Measurements from ENCODE around the gene PELI2. TPM values are rescaled to one million over a fixed set of nuclear protein-coding genes. Genes with fewer than 3 reads are reported as not detected.
"Not testable (repeated sequence)": the region's sequence is repeated elsewhere in the genome, so short reads cannot be mapped to it uniquely, and the experiment has no call there.

PELI2 gene
- polyA plus RNA-seq, 4 donors, result 12.0 to 31.0 (median 29.3) TPM

DNA sequence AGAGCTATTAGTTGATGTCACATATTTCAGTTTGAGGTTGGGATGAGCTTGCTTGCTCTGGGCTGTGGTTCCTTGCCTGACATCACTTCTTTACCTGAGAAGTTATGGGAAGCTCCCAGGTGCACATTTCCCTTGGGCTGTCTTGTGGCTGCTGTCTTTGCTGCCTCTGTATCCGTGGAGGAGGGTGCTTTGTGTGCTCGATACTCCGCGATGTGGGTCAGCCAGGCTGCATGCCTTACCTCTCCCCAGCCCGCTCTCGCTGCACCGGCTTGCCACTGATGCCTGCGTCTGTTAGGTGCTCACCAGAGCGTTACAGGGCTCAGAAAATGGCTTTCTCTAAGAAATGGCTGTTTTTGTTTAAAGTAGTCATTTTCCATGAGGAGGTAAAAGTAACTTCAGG, 19.6 kb downstream of the PELI2 start:
- DNase-seq (ENCODE audit: low read depth in 4 of 4, low spot score in 3 of 4), result no peak

DNA sequence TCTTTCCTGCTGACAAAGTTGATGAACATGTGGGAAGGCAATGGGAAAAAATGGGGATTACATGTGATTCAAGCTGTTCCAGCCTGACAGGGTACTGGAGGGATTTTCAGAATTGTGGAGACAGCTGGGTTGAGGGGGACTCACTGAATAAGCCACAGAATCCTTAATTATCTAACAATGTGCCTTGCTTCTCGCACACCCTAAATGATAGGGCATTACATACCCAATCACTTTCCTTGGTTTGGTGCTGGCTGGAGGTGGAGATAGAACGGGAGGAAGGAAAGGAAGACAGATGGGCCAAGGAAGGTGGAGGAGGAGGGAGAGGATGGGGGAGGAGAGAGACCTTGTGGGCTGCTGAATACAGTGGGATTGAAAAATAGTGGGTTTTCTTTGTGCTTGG, 20.7 kb downstream of the PELI2 start:
- no peak for DNase-seq (ENCODE audit: low read depth in 4 of 4, low spot score in 3 of 4)

DNA sequence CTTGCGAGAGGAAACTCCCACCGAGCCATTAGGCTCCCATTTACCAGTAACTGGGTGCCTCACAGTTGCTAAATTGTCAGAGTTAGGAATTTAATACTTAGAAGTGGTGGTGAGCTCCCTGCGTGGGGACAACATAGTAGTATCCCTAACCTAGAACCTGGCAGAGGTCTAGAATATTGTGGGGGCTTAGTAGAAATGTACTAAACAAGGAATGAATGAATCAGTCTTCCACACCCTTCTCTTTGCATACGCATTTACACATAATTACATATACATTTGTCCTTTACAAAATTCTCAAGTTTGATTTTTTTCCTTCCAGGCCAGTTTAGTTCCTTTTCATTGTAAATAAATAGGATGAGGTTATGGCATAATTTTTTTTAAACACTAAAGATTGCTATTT, 24.1 kb downstream of the PELI2 start:
- DNase-seq (ENCODE audit: low read depth in 4 of 4, low spot score in 3 of 4), result no peak

DNA sequence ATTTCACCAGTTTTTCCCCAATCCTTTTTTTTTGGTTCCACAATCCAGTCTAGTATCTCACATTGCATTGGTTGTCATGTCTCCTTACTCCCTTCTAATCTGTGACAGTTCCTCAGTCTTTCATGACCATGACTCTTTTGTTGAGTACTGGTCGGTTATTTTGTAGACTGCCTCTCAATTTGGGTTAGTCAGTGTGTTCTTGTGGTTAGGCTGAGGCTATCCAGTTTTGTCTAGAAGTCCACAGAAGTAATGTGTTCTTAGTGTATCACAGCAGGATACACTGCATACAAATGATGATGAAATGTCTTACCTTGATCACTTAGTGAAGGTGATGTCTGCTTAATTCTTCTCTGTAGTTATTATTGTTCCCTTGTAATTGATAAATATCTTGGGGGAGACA, 24.8 kb downstream of the PELI2 start:
- no peak for DNase-seq (ENCODE audit: low read depth in 4 of 4, low spot score in 3 of 4)

DNA sequence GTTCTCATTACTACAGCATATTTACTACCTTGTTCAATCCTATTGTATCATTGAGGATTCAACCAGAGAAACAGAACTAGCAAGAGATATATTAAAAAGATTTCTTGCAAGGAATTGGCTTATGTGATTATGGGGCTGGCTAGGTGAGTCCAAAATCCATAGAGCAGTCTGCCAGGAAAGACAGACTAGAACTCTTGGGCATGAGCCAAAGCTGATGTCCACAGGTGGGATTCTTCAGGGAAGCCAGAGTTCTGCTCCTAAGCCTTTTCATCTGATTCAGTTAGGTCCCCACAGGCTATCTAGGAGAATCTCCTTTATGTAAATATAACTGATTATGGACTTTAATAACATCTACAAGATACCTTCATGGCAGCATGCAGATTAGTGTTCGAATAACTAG, 26.0 kb downstream of the PELI2 start:
- no peak for DNase-seq (ENCODE audit: low read depth in 4 of 4, low spot score in 3 of 4)

DNA sequence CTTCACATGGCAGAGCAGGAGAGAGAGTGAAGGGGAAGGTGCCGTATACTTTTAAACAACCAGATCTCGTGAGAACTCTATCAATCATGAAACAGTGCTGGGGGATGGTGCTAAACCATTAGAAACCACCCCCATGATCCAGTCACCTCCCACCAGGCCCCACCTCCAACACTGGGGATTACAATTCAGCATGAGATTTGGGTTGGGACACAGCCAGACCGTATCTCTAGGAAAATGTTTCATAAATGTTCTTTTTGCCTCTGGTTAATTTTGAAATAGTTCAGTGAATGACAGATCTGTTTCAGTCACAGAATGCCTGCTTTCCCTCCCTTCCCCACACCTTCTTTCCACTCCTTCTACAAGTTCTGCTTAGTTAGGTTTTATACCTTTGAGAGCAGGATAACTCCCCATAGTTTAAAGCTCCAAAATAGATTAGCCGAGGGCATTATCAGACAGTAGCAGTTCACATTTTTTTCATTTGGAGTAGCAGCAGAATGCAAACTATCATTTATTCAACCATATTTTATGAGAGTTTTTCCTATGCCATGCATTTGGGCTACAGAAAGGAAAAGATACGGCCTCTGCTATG, 27.1 kb downstream of the PELI2 start:
- DNase-seq (ENCODE audit: low read depth in 4 of 4, low spot score in 3 of 4), result no peak

DNA sequence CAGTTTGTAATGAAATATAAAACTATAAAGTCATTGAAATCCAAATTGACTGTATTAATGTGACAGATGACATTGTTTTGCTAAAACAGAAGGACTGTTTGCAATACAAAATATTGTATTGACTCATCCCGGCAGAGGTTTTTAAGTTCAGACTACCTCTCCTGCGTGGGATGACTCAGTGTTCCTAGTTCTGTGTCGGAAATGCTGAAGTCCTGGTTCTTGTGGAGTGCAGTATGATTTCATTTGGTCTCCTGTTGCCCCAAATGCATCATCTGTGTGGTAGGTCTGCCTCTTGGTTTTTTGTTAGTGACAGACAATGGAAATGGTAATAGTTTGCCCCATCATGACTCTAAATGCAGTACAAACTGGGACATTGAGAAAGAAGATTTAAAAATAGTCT, 27.8 kb downstream of the PELI2 start:
- DNase-seq (ENCODE audit: low read depth in 4 of 4, low spot score in 3 of 4), result no peak

DNA sequence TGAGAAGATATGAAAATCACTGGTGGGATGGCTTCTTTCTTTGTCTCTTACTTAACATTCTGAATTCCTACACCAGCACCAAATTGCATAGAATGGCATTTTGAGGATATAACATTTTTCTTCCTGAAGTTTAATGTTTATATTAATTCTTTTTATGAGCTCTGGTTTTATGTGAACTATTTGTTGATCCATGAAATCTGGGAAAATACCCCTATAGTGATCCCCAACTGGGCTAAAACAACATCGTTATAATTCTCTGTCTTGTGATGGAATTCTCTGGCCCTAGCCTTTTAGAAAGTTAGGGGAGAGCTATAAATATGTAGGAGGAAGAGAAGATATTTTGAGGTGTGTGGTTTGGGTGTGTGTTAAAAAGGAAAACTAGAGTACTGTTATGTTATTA, 29.2 kb downstream of the PELI2 start:
- DNase-seq (ENCODE audit: low read depth in 4 of 4, low spot score in 3 of 4), result no peak

DNA sequence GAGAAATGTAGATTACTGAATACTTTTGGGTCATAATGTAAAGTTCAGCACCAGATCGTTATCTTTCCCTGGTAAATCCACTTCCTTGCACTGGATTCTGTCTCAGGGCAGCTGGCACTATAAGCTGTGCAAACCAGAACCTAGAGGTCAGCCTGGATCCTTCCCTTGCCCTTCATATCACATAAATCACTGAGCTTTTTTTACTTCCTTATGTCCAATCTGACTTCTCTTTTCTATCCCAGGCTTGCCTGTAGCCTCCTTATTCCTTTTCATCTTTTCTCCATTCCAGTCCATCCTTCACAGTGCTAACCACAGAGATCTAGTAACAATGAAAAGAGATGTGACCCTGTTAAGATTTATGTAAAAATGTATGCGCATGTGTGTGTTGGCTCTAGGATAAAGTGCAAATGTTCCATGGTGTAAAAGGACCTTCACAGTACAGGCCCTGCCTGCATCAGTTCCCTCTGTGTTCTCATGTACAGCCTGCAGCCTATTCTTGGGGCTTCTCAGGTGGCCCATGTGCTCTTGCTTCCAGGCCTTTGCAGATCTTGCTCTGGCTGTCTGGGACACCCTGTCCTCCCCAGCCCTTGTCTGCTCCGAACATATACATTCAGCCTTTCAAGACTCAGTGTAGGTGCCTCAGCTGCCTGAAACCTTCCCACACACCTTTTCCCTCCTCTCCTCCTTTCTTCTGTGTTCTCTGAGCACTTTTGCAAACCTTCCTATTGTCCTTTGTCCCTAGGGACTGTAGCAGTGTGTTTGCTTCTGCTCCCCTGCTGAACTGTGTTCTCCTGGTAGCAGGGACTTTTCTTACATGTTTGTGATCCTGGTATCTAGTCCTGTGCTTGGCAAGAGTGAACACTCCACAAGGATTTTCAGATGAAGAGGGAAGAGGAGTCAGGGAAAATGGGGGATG, 30.0 kb downstream of the PELI2 start:
- DNase-seq (ENCODE audit: low read depth in 4 of 4, low spot score in 3 of 4), result no peak

DNA sequence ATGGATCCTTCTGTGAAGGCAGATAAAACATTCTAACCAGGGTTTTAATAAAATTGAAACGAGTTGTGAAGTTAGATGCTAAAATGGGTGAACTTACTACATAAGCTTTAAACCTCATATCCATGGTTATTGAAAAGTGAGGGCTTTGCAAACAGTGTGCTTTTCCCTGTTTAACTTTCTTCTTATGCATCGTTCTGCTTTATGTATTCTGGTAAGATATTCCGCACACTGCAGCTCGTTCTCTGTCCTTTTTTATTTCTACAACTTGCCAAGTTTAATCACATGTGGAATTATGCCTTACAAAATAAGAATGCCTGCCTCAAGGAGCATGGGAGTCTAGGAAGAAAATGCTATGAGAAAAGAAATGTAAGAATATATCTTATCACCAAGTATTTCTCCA, 30.9 kb downstream of the PELI2 start:
- no peak for DNase-seq (ENCODE audit: low read depth in 4 of 4, low spot score in 3 of 4)

DNA sequence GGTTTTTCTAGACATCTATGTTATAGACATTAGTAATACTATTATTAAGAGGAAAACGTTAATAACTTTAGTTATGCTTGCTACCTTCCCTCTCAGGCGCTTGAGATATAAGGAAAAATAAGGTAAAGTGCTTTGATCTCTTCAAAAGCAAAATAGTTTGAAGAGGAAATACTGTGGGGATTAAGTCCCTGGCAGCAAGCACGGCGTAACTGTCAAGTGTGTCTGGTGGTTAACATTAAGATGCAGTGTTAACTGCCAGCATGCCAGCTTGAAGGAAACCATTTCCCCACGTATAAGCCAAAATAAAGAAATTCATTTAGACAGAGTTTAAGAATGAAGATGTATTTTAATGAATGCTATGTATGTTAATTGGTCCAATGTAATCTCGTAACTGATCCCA, 31.8 kb downstream of the PELI2 start:
- no peak for DNase-seq (ENCODE audit: low read depth in 4 of 4, low spot score in 3 of 4)

DNA sequence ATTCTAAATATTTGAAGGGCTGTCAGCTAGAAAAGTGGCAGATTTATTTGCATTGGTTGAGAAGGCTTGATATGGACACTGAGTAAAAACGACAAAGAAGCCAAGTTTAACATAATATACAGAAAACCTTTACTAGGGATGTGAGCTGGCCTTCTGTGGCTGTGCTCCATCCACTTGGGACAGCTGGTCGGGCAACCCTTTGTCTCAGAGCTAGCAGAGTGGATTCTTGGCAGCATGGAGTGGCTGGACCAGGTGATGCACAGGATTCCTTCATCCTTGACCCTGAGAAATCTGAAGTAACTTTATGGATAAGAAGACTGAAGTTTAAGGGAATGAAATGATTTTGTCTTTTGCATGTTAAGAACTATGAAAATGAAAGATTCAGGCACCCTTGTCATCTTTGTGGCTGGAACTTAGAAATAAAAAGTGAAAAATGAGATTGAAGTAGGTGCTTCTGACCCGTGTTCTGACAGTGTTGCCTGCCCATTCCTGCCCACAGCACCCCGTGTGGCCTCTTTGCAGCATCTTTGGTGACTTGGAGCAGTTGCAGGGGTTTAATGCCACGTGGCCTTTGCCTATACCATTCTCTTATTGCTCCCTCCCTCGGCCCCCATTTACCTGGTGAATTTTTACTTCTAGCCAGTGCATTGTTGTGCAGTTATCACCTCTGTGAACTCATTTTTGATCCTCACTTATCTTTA, 32.6 kb downstream of the PELI2 start:
- no peak for DNase-seq (ENCODE audit: low read depth in 4 of 4, low spot score in 3 of 4)

DNA sequence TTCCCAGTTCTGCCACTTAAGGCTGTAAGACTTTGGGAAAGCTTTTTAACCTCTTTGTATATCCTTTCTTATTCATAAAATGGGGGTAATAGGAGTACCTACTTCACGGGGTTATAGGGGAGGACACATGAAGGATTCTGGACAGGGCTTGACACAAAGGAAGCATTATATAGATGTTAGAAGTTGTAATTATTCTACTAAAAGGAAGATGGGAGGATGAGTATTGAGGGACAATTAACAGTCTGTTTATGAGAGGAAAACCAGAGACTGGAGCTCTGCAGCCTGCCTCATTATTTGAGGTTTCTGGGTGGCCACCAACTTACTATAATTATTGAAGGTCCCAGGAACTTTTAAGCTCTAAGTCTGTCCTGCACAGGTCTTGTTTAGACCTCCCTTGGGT, 34.0 kb downstream of the PELI2 start:
- no peak for DNase-seq (ENCODE audit: low read depth in 4 of 4, low spot score in 3 of 4)

DNA sequence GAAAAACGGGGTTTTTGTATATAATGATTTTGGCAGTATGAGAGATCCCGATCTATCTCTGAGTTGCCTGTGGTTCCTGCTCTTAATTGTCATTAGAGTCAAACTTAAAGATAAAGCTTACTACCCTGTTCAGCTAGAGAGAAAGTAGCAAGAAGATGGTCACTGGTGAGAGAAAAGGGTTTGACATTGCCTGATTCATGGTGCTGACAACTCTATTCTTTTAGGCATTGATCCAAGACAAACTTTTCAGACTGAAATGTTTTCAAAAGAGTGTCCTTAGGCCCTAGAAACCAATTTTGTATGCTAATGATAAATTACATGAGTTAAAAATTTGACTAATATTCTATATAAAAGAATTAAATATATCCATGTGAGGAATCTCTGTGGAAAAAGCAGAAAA, 35.1 kb downstream of the PELI2 start:
- DNase-seq (ENCODE audit: low read depth in 4 of 4, low spot score in 3 of 4), result no peak

DNA sequence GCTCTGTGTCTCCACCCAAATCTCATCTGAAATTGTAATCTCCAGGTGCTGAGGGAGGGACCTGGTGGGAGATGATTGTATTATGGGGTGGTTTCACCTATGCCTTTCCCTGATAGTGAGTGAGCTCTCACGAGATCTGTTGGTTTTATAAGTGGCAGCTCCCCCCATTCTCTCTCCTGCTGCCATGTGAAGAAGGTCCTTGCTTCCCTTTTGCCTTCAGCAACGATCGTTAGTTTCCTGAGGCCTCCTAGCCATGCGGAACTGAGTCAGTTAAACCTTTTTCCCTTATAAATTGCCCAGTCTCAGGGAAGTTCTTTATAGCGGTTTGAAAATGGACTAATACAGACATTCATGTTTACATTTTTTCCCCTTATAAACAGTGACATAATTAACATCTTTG, 36.1 kb downstream of the PELI2 start:
- no peak for DNase-seq (ENCODE audit: low read depth in 4 of 4, low spot score in 3 of 4)

DNA sequence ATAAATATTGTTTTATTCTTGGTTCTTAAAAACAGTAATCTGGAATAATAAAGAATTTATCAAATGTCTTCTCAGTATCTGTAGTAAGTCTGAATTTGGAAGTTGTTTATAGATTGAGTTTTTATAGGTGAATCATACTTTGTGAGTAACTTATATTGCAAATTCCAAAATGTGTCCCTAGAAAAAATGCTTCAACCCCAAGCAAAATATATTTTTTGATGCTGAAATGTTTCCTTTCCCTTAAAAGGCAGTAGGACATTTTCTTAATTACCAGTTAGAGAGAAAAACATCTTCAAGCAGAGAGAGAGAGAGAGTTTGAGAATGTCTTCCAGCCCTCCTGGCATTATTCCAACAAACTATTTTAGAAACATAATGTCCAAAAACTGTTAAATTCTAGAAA, 37.9 kb downstream of the PELI2 start:
- no peak for DNase-seq (ENCODE audit: low read depth in 4 of 4, low spot score in 3 of 4)

DNA sequence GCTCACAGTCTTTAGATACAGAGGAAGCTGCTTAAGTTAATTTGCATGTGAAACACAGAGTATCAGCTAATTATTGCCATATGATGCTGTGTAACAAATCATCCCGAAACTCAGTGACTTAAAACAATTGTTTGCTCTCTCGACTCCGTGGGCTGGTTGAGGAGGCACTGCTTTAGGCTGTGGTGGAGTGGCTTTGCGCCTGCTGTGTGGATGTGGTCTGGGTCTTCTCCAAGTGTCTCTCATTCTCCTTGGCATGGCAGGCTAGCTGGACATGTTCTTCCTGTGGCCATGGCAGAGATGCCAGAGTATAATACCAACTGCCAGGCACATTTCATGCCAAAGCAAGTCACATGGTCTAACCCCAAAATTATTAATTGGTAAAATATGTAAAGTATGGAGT, 40.9 kb downstream of the PELI2 start:
- DNase-seq (ENCODE audit: low read depth in 4 of 4, low spot score in 3 of 4), result no peak

DNA sequence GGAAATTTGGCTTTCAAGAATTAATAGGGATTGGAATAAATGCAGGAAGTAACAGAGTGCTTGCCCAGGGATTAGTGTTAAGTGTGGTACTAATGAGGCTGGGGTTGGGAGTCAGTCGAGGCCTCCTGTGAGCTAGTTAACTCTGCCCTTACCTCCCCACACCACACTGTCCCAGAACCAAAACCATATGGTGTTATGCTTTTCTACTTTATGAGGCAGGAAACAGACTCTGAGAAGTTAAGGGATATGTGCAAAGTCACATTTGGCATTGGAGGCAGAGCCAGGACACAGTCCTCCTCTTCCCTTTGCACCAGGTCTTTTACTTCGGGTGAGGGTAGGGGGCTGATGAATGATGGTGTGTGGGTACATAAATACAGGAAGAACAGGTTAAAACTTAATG, 41.9 kb downstream of the PELI2 start:
- DNase-seq (ENCODE audit: low read depth in 4 of 4, low spot score in 3 of 4), result no peak

DNA sequence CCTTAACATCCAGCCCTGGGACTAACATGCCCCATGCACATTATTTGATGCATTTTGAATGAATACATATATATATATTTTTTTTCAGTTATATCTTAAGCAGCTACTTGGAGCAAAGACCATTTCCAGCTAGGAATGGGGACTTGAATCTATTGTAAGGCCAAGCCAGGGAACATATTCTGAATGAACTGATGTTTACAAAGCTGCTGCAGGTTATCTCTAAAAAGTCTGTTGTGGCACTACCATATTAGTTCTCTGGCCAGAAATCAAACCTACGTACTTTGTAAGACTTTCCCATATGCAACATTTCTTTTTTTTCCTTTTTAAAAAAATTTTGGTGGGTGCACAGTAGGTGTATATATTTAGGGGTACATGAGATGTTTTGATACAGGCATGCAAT, 43.4 kb downstream of the PELI2 start:
- no peak for DNase-seq (ENCODE audit: low read depth in 4 of 4, low spot score in 3 of 4)

DNA sequence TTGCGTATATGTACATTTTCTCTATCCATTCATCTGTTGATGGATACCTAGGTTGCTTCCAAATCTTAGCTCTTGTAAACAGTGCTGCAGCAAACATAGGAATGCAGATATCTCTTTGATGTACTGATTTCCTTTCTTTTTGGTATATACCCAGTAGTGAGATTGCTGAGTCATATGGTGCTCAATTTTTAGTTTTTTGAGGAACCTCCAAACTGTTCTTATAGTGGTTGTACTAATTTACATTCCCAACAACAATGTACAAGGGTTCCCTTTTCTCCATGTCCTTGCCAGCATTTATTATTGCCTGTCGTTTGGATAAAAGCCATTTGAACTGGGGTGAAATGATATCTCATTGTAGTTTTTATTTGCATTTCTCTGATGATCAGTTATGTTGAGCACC, 44.3 kb downstream of the PELI2 start:
- no peak for DNase-seq (ENCODE audit: low read depth in 4 of 4, low spot score in 3 of 4)

DNA sequence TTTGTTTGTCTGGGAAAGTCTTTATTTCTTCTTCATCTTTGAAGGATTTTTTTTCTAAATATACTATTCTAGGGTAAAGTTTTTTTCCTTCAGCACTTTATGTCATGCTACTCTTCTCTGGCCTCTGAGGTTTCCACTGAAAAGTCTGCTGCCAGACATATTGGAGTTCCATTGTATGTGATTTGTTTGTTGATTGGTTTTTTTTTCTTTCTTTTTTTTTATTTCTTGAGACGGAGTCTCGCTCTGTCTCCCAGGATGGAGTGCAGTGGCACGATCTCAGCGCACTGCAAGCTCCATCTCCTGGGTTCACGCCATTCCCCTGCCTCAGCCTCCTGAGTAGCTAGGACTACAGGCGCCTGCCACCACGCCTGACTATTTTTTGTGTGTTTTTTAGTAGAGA, 48.4 kb downstream of the PELI2 start:
- not testable (repeated sequence) for DNase-seq (ENCODE audit: low read depth in 4 of 4, low spot score in 3 of 4)

All from left renal pelvis (tissue), 4 donors.